ENCODE results near the gene SPATA31C1. TPM values are rescaled to one million over a fixed set of nuclear protein-coding genes. Genes with fewer than 3 reads are reported as not detected.
"Not testable (repeated sequence)": the region's sequence is repeated elsewhere in the genome, so short reads cannot be mapped to it uniquely, and the experiment has no call there.

Gene SPATA31C1
- total RNA-seq, 2 experiments from 2014 or later, result not detected

GRCh38 chr9:87921561-87921960 is 3.8 kb downstream of the SPATA31C1 start:
- H3K36me3 Mint-ChIP-seq (ENCODE audit: low read depth); H3K27me3 Mint-ChIP-seq (ENCODE audit: low read depth); H3K27ac Mint-ChIP-seq; H3K4me3 Mint-ChIP-seq; CTCF ChIA-PET; DNase-seq; H3K4me1 Mint-ChIP-seq (ENCODE audit: low read depth); ATAC-seq; POLR2A ChIA-PET; H3K9me3 Mint-ChIP-seq (ENCODE audit: insufficient read depth): not testable (repeated sequence)

- POLR2A ChIA-PET; H3K36me3 Mint-ChIP-seq (ENCODE audit: low read depth); H3K9me3 Mint-ChIP-seq (ENCODE audit: insufficient read depth); CTCF ChIA-PET; H3K4me1 Mint-ChIP-seq (ENCODE audit: low read depth); H3K27ac Mint-ChIP-seq; H3K27me3 Mint-ChIP-seq (ENCODE audit: low read depth); ATAC-seq; H3K4me3 Mint-ChIP-seq: not testable (repeated sequence)
- DNase-seq, result peak; percentile 45
Observed at GRCh38 chr9:87923012-87923411, 5.2 kb downstream of the SPATA31C1 start.

- POLR2A ChIA-PET; H3K27ac Mint-ChIP-seq; H3K4me1 Mint-ChIP-seq (ENCODE audit: low read depth); ATAC-seq; H3K9me3 Mint-ChIP-seq (ENCODE audit: insufficient read depth); H3K36me3 Mint-ChIP-seq (ENCODE audit: low read depth); H3K4me3 Mint-ChIP-seq; CTCF ChIA-PET; DNase-seq; H3K27me3 Mint-ChIP-seq (ENCODE audit: low read depth): not testable (repeated sequence)
Observed at GRCh38 chr9:87924851-87925250, 7.1 kb downstream of the SPATA31C1 start.

- CTCF ChIA-PET; POLR2A ChIA-PET; H3K27ac Mint-ChIP-seq; H3K27me3 Mint-ChIP-seq (ENCODE audit: low read depth); H3K4me1 Mint-ChIP-seq (ENCODE audit: low read depth); H3K4me3 Mint-ChIP-seq; H3K36me3 Mint-ChIP-seq (ENCODE audit: low read depth); H3K9me3 Mint-ChIP-seq (ENCODE audit: insufficient read depth); ATAC-seq; DNase-seq: not testable (repeated sequence)
Observed at GRCh38 chr9:87929152-87929551, 11.4 kb downstream of the SPATA31C1 start.

GRCh38 chr9:87934444-87934843 is 16.7 kb downstream of the SPATA31C1 start:
- ATAC-seq; POLR2A ChIA-PET; H3K36me3 Mint-ChIP-seq (ENCODE audit: low read depth); H3K9me3 Mint-ChIP-seq (ENCODE audit: insufficient read depth); H3K4me3 Mint-ChIP-seq; H3K4me1 Mint-ChIP-seq (ENCODE audit: low read depth); CTCF ChIA-PET; H3K27me3 Mint-ChIP-seq (ENCODE audit: low read depth); DNase-seq; H3K27ac Mint-ChIP-seq: not testable (repeated sequence)

GRCh38 chr9:87937352-87937751 is 19.6 kb downstream of the SPATA31C1 start:
- H3K27me3 Mint-ChIP-seq (ENCODE audit: low read depth); H3K27ac Mint-ChIP-seq; CTCF ChIA-PET; H3K36me3 Mint-ChIP-seq (ENCODE audit: low read depth); ATAC-seq; H3K9me3 Mint-ChIP-seq (ENCODE audit: insufficient read depth); DNase-seq; POLR2A ChIA-PET; H3K4me3 Mint-ChIP-seq; H3K4me1 Mint-ChIP-seq (ENCODE audit: low read depth): not testable (repeated sequence)

GRCh38 chr9:87937918-87938317 is 20.2 kb downstream of the SPATA31C1 start:
- H3K36me3 Mint-ChIP-seq (ENCODE audit: low read depth); H3K4me1 Mint-ChIP-seq (ENCODE audit: low read depth); H3K4me3 Mint-ChIP-seq; ATAC-seq; H3K9me3 Mint-ChIP-seq (ENCODE audit: insufficient read depth); CTCF ChIA-PET; H3K27me3 Mint-ChIP-seq (ENCODE audit: low read depth); H3K27ac Mint-ChIP-seq; POLR2A ChIA-PET; DNase-seq: not testable (repeated sequence)

- H3K9me3 Mint-ChIP-seq (ENCODE audit: insufficient read depth); CTCF ChIA-PET; H3K36me3 Mint-ChIP-seq (ENCODE audit: low read depth); H3K4me3 Mint-ChIP-seq; H3K4me1 Mint-ChIP-seq (ENCODE audit: low read depth); ATAC-seq; POLR2A ChIA-PET; H3K27ac Mint-ChIP-seq; H3K27me3 Mint-ChIP-seq (ENCODE audit: low read depth); DNase-seq: not testable (repeated sequence)
Observed at GRCh38 chr9:87938336-87938735, 20.6 kb downstream of the SPATA31C1 start.

- H3K27ac Mint-ChIP-seq; H3K36me3 Mint-ChIP-seq (ENCODE audit: low read depth); ATAC-seq; H3K4me1 Mint-ChIP-seq (ENCODE audit: low read depth); DNase-seq; H3K4me3 Mint-ChIP-seq; POLR2A ChIA-PET; H3K27me3 Mint-ChIP-seq (ENCODE audit: low read depth); H3K9me3 Mint-ChIP-seq (ENCODE audit: insufficient read depth); CTCF ChIA-PET: not testable (repeated sequence)
Observed at GRCh38 chr9:87939096-87939495, 21.3 kb downstream of the SPATA31C1 start.

GRCh38 chr9:87944096-87944495 is 26.3 kb downstream of the SPATA31C1 start:
- Mint-ChIP-seq H3K9me3 (ENCODE audit: insufficient read depth) (no peaks in the 10 kb centered on the region), H3K4me3 (no peak overlapping the region)
- POLR2A ChIA-PET, result no interaction called here

GRCh38 chr9:87944682-87945081 is 26.9 kb downstream of the SPATA31C1 start:
- H3K4me1 Mint-ChIP-seq (ENCODE audit: low read depth), result no peaks in the 10 kb centered on the region
- ChIA-PET POLR2A (no interaction called here), CTCF (no interaction called here)
- no peak for DNase-seq
- no peaks in the 10 kb centered on the region for H3K36me3 Mint-ChIP-seq (ENCODE audit: low read depth)
- ATAC-seq, result no peak
- peaks cover 36% of the 10 kb centered on the region for H3K27me3 Mint-ChIP-seq (ENCODE audit: low read depth)
- no peak overlapping the region for H3K4me3 Mint-ChIP-seq
- no peak overlapping the region for H3K27ac Mint-ChIP-seq
- no peaks in the 10 kb centered on the region for H3K9me3 Mint-ChIP-seq (ENCODE audit: insufficient read depth)

More at GRCh38 chr9:87944096-87944495, 26.3 kb downstream of the SPATA31C1 start:
- no peaks in the 10 kb centered on the region for H3K36me3 Mint-ChIP-seq (ENCODE audit: low read depth)
- CTCF ChIA-PET, result no interaction called here
- no peak overlapping the region for H3K27ac Mint-ChIP-seq
- no peaks in the 10 kb centered on the region for H3K4me1 Mint-ChIP-seq (ENCODE audit: low read depth)
- ATAC-seq, result no peak
- peaks cover 36% of the 10 kb centered on the region for H3K27me3 Mint-ChIP-seq (ENCODE audit: low read depth)
- no peak for DNase-seq

- Mint-ChIP-seq H3K4me3 (no peak overlapping the region), H3K27ac (no peak overlapping the region), H3K4me1 (ENCODE audit: low read depth) (no peaks in the 10 kb centered on the region), H3K36me3 (ENCODE audit: low read depth) (no peaks in the 10 kb centered on the region), H3K9me3 (ENCODE audit: insufficient read depth) (no peaks in the 10 kb centered on the region), H3K27me3 (ENCODE audit: low read depth) (peaks cover 34% of the 10 kb centered on the region)
- POLR2A ChIA-PET, result no interaction called here
- no peak for ATAC-seq
- CTCF ChIA-PET, result interaction anchor here (0.8 to 0.9 kb wide), 2 partner anchors 24 to 38 kb away, joined by 3 to 4 read pairs; partner anchors contain the start of gene CDK20
- DNase-seq, result no peak
Observed at GRCh38 chr9:87950296-87950695, 32.5 kb downstream of the SPATA31C1 start.

GRCh38 chr9:87950765-87951488 is 33.2 kb downstream of the SPATA31C1 start:
- Mint-ChIP-seq H3K9me3 (ENCODE audit: insufficient read depth) (no peaks in the 10 kb centered on the region), H3K27ac (no peak overlapping the region), H3K4me3 (no peak overlapping the region), H3K27me3 (ENCODE audit: low read depth) (peaks cover 35% of the 10 kb centered on the region), H3K4me1 (ENCODE audit: low read depth) (no peaks in the 10 kb centered on the region), H3K36me3 (ENCODE audit: low read depth) (no peaks in the 10 kb centered on the region)
- CTCF ChIA-PET, result interaction anchor here (0.8 to 1.5 kb wide), 5 partner anchors 23 to 1050 kb away, joined by 3 to 4 read pairs (median 4); partner anchors contain the start of gene CDK20
- POLR2A ChIA-PET, result no interaction called here
- ATAC-seq (peak; percentile 60), DNase-seq (no peak)

All from activated CD8-positive, alpha-beta T cell treated with anti-CD3 and anti-CD28 coated beads, Interleukin-2, amount 10 ng/mL, durations not matched to agents 7 days and 5 days (primary cell).